Esophagus (tissue), 2 donors: ENCODE results near the gene TEP1. TPM values are rescaled to one million over a fixed set of nuclear protein-coding genes. Genes with fewer than 3 reads are reported as not detected.
A peak's percentile ranks its signal among the peaks of the same experiment; 100 is the strongest.

ENCODE experiments used
- H3K27ac ChIP-seq, 2 donors: one replicate each; pipeline ENCODE4 v1.5.1; 2013; ENCODE audit warnings: low read depth in 2 of 2, mild to moderate bottlenecking in 2 of 2, inconsistent platforms in 1 of 2, low read length in 1 of 2, moderate library complexity in 1 of 2
- H3K27me3 ChIP-seq, 2 donors: one replicate each; pipeline ENCODE4 v1.6.1; 2013; ENCODE audit warnings: low read length in 2 of 2, control low read depth in 1 of 2, mild to moderate bottlenecking in 1 of 2; ENCODE audit not compliant: insufficient read depth in 2 of 2, control insufficient read depth in 1 of 2
- H3K36me3 ChIP-seq, 2 donors: one replicate each; pipeline ENCODE4 v1.6.1; 2013; ENCODE audit warnings: low read length in 1 of 2; ENCODE audit not compliant: control insufficient read depth in 2 of 2, insufficient read depth in 2 of 2
- H3K4me1 ChIP-seq, 2 donors: one replicate each; pipeline ENCODE4 v1.6.1; 2013; ENCODE audit warnings: low read length in 1 of 2; ENCODE audit not compliant: control insufficient read depth in 2 of 2, insufficient read depth in 2 of 2
- H3K4me3 ChIP-seq, 2 donors: one replicate each; pipeline ENCODE4 v1.5.1; 2013; ENCODE audit warnings: low read length in 2 of 2, mild to moderate bottlenecking in 2 of 2, low read depth in 1 of 2, moderate library complexity in 1 of 2
- H3K9me3 ChIP-seq, 2 donors: one replicate each; pipeline ENCODE4 v1.6.1; 2013; ENCODE audit warnings: mild to moderate bottlenecking in 2 of 2, low read depth in 1 of 2, low read length in 1 of 2, moderate library complexity in 1 of 2; ENCODE audit not compliant: control insufficient read depth in 2 of 2, insufficient read depth in 1 of 2
- WGBS, 2 donors: extraction: QIAGEN DNeasy Blood & Tissue Kit; methylation state at CpG; one replicate each; pipeline ENCODE4 v1.1.7; 2013; 5-methylcytosine and 5-hydroxymethylcytosine counted together
- polyA plus RNA-seq, 2 donors: library from polyadenylated mRNA; stranded (reverse); fragments of 200-250 nt; gene quantifications; one replicate each; pipeline ENCODE4 v1.2.3, GENCODE V29; 2013
- donor health status: healthy with polysubstance abuse.
- donor health status: Bipolar disorder and iron deficiency.

The TEP1 gene
- polyA plus RNA-seq, 2 donors = 7.9 to 14.6 TPM

DNA sequence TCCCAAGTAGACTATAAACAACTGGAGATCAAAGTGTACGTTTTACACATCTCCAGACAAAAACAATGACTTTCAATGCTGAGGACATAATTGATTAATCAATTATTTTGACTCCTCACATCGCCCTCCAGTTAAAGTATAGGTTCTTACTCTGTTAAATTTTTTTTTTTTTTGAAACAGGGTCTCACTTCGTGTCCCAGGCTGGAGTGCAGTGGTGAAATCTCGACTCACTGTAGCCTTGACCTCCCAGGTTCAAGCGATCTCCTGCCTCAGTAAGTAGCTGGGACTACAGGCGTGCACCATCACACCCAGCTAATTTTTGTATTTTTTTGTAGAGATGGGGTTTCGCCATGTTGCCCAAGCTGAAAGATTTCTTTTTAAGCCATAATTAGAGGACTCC lies 79.3 kb downstream of the TEP1 start:
- WGBS, 2 donors = 69 to 75% methylated on average over 7 of the region's 7 CpGs
- H3K9me3 ChIP-seq = no peaks in the 10 kb centered on the region
- no peaks in the 10 kb centered on the region for H3K36me3 ChIP-seq
- no peaks in the 10 kb centered on the region for H3K4me1 ChIP-seq
- no peak overlapping the region for H3K27ac ChIP-seq
- H3K27me3 ChIP-seq = no peaks in the 10 kb centered on the region
- no peak overlapping the region for H3K4me3 ChIP-seq

GRCh38 chr14:20333494-20333841 lies 79.8 kb downstream of the TEP1 start:
- no peak overlapping the region for H3K27ac ChIP-seq
- no peaks in the 10 kb centered on the region for H3K4me1 ChIP-seq
- no peaks in the 10 kb centered on the region for H3K27me3 ChIP-seq
- no peaks in the 10 kb centered on the region for H3K36me3 ChIP-seq
- peak overlapping the region in 1 of 2 donors; percentile 77 for H3K4me3 ChIP-seq
- WGBS, 2 donors = 4 to 8% methylated on average over 3 of the region's 3 CpGs
- H3K9me3 ChIP-seq = no peaks in the 10 kb centered on the region

DNA sequence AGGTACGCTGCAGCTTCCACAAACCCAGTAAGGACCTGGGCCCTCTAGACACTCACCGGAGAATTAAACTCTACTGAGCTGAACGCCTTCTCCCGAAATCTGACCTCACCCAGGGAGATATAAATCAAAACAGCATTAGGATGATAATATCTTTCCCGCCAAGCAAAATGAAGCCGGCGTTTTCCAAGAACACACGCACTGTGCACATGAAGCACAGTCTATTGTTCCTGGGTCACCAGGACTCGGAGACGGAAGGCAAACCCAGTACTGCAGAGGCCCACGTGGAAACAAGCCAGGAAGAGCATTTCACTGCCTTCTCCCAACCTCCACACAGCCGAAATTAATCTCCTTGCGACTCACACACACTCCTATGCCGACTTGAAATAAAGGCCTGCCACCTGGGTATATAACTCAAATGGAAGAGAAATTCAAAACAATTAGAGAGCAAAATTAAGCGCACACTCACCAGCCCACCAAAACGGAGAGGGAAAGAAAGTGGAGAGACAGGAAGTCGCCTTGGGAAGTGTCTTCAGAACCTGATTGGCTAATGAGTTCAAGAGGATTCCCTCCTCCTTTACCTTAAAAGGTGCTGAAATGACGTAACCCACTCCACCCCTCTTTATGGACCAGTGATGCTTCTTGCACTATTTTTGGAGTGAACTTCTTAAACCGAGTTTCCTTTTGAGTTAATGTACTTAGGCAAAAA lies 80.4 kb downstream of the TEP1 start, which contains the start of gene CCNB1IP1:
Gene CCNB1IP1 (minus strand): TSS at position 492 of the 706 bp plus-strand sequence. CDS start 16,756 bp downstream, outside the sequence.
- 0% methylated on average over 19 of the region's 19 CpGs for WGBS, 2 donors
- Histone ChIP-seq H3K27me3 (no peaks in the 10 kb centered on the region), H3K4me3 (peak within 1 kb of the TSS; percentile 63 to 77), H3K27ac (peak within 1 kb of the TSS; percentile 82 to 95), H3K9me3 (no peaks in the 10 kb centered on the region), H3K36me3 (no peaks in the 10 kb centered on the region), H3K4me1 (no peaks in the 10 kb centered on the region)

GRCh38 chr14:20332431-20332787 lies 80.9 kb downstream of the TEP1 start:
- H3K27ac ChIP-seq = peak overlapping the region; percentile 82 to 95
- peak overlapping the region; percentile 63 to 77 for H3K4me3 ChIP-seq
- no peaks in the 10 kb centered on the region for H3K36me3 ChIP-seq
- 6% methylated on average over 4 of the region's 4 CpGs for WGBS, 2 donors
- H3K4me1 ChIP-seq = no peaks in the 10 kb centered on the region
- no peaks in the 10 kb centered on the region for H3K27me3 ChIP-seq
- no peaks in the 10 kb centered on the region for H3K9me3 ChIP-seq

DNA sequence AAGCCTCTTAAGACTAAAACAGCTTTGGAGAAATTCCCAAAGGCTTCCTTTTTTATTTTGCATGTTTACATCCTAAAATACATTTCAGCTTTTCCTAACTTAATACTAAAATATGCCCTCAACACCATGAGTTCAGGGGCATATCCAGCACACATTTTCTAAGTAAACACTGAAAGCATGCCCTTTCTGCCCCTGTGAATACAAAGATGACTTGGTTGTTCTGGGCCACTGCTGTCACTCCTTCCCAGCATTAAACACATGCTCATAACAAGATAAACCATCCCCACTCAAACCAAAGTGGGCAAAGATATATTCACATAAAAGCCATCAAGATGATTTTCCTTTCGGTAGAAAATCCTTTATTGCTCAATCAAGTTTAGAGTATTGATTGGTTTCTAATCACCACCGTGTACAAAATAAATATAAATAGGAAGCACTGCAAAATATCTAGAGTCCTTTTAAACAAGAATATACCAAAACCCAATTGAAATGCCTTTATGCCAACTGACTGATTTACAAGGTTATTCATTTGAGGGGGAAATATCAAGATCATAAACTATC lies 82.2 kb downstream of the TEP1 start:
- H3K27ac ChIP-seq = no peak overlapping the region
- peaks cover 0 to 3% of the 10 kb centered on the region in 2 donors for H3K36me3 ChIP-seq
- WGBS, 2 donors = 60 to 72% methylated on average over 2 of the region's 2 CpGs
- H3K4me3 ChIP-seq = no peak overlapping the region
- no peaks in the 10 kb centered on the region for H3K4me1 ChIP-seq
- no peaks in the 10 kb centered on the region for H3K27me3 ChIP-seq
- no peaks in the 10 kb centered on the region for H3K9me3 ChIP-seq

DNA sequence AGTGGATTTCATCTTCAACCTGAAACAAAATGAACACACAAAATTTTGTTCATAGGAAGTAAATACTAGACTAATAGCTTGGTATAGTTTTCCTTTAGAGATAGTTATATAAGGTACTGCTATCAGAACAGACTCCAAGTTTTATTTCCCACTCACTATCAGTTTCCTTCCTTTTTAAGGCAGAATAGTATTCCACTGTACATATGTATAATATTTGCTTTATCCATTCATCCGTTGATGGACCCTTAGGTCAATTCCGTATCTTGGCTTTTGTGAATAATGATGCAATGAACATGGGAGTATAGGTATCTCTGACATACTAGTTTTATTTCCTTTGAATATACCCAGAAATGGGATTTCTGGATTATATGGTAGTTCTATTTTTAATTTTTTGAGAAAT lies 83.9 kb downstream of the TEP1 start:
- Histone ChIP-seq H3K4me3 (no peak overlapping the region), H3K27ac (no peak overlapping the region), H3K9me3 (no peaks in the 10 kb centered on the region), H3K4me1 (no peaks in the 10 kb centered on the region), H3K27me3 (no peaks in the 10 kb centered on the region), H3K36me3 (peaks cover 0 to 3% of the 10 kb centered on the region in 2 donors)
- 43 to 79% methylated on average over 2 of the region's 2 CpGs for WGBS, 2 donors

- H3K9me3 ChIP-seq = no peaks in the 10 kb centered on the region
- H3K36me3 ChIP-seq = peaks cover 0 to 3% of the 10 kb centered on the region in 2 donors
- no peak overlapping the region for H3K4me3 ChIP-seq
- no peaks in the 10 kb centered on the region for H3K4me1 ChIP-seq
- no peak overlapping the region for H3K27ac ChIP-seq
- WGBS, 2 donors = 45% methylated on average over 2 of the region's 2 CpGs
- H3K27me3 ChIP-seq = no peaks in the 10 kb centered on the region
These were observed 84.6 kb downstream of the TEP1 start for GRCh38 chr14:20328705-20329104.

- no peaks in the 10 kb centered on the region for H3K27me3 ChIP-seq
- peaks cover 0 to 3% of the 10 kb centered on the region in 2 donors for H3K36me3 ChIP-seq
- H3K9me3 ChIP-seq = no peaks in the 10 kb centered on the region
- no peak overlapping the region for H3K4me3 ChIP-seq
- WGBS, 2 donors = 44 to 46% methylated on average over 8 of the region's 8 CpGs
- H3K4me1 ChIP-seq = no peaks in the 10 kb centered on the region
- no peak overlapping the region for H3K27ac ChIP-seq
These were observed 86.1 kb downstream of the TEP1 start for GRCh38 chr14:20327005-20327869.

DNA sequence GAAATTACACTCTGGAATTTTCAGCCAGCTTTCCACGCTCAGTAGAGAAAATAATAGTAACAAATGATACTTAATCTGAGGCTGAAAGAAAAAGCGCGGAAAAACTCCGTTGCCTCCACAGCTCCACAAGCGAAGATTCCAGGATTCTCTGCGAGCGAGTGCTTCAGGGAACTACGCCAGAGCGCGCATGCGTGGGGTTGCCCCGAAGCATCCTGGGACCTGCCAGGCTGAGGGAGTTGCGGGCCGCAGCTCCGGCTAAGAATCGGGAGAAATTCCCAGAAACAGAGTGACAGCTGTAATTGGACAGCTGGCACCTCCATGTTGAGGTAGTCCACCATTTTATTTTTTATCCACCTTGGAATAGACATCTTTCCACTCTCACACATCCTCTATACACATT lies 95.6 kb downstream of the TEP1 start:
- H3K36me3 ChIP-seq = peaks cover 11 to 14% of the 10 kb centered on the region in 2 donors

More for the DNA sequence above, 95.6 kb downstream of the TEP1 start:
- Histone ChIP-seq H3K27ac (no peak overlapping the region), H3K4me3 (no peak overlapping the region), H3K27me3 (no peaks in the 10 kb centered on the region), H3K4me1 (no peaks in the 10 kb centered on the region), H3K9me3 (no peaks in the 10 kb centered on the region)
- WGBS, 2 donors = 92 to 97% methylated on average over 16 of the region's 16 CpGs
